HepG2 (cell line): ENCODE measurements around the gene TMEM9B. TPM values are rescaled to one million over a fixed set of nuclear protein-coding genes. Genes with fewer than 3 reads are reported as not detected.

Experiments used
- ATAC-seq: fragments of 200-7000 bp; cut with Tn5 transposase; 3 replicates; pipeline ENCODE4 v1.9.1; 2020; ENCODE audit warnings: mild to moderate bottlenecking, moderate library complexity
- Bru-seq: library from RNA; stranded (reverse); fragments of 400-500 nt; gene quantifications from one replicate; lab custom pipeline; 2021; lab: Mats Ljungman, UMichigan
- BruChase-seq, 2 experiments: library from RNA; stranded (reverse); fragments of 400-500 nt; gene quantifications; one replicate each; lab custom pipeline; 2021; lab: Mats Ljungman, UMichigan
- BruUV-seq: library from RNA; stranded (reverse); fragments of 400-500 nt; replicated peaks from 2 replicates; lab custom pipeline; 2021; lab: Mats Ljungman, UMichigan
- CTCF ChIA-PET: fragments of 300-600 bp; formaldehyde crosslinking; extraction: SDS; loops from one replicate; lab custom pipeline; 2021; ENCODE audit warnings: low total read pairs, inconsistent platforms, low intra/inter-chr PET ratio; lab: Yijun Ruan, JAX
- POLR2A ChIA-PET: fragments of 350-600 bp; sonication (Branson Sonifier 250); formaldehyde crosslinking; loops from one replicate; lab custom pipeline; 2020; ENCODE audit warnings: antibody characterized with exemption, inconsistent platforms; lab: Yijun Ruan, JAX
- DNase-seq: peaks from one replicate; pipeline ENCODE4 v3.0.0-alpha.2; 2015; ENCODE audit warnings: low spot score
- FAIRE-seq: peaks from 3 replicates; lab custom pipeline; 2011; peaks lifted over from hg19 to GRCh38; lab: Jason Lieb, UNC
- H2AFZ ChIP-seq: one replicate; pipeline ENCODE4 v1.6.1; 2011; ENCODE audit warnings: low read length, inconsistent platforms
- H3K27ac ChIP-seq: fragments of 300-600 bp; 3 replicates; pipeline ENCODE4 v1.8.0; 2011; ENCODE audit warnings: mixed run types, mild to moderate bottlenecking, mixed read lengths, low read length, inconsistent platforms; ENCODE audit not compliant: insufficient read depth; ENCODE audit errors: extremely low read length
- H3K27me3 ChIP-seq, 2 experiments: fragments of 200-600 bp in 1 of 2; 2 replicates in 1 of 2; 3 replicates in 1 of 2; pipeline versions ENCODE4 v1.6.0 to v1.8.0; 2011; ENCODE audit warnings: low read length in 2 of 2, mild to moderate bottlenecking in 2 of 2, moderate library complexity in 2 of 2, inconsistent platforms in 1 of 2; ENCODE audit not compliant: insufficient read depth in 2 of 2, control insufficient read depth in 1 of 2
- H3K36me3 ChIP-seq, 2 experiments: fragments of 200-600 bp in 1 of 2; replicated peaks in 1 of 2; 2 replicates in 1 of 2; 3 replicates in 1 of 2; pipeline versions ENCODE4 v1.5.1 to v1.8.0; 2011; ENCODE audit warnings: low read length in 2 of 2, inconsistent platforms in 1 of 2; ENCODE audit not compliant: insufficient read depth in 2 of 2, control insufficient read depth in 1 of 2
- H3K4me1 ChIP-seq: 2 replicates; pipeline ENCODE4 v1.5.1; 2012; ENCODE audit warnings: low read length, inconsistent platforms; ENCODE audit not compliant: insufficient read depth
- H3K4me2 ChIP-seq: 2 replicates; pipeline ENCODE4 v1.6.0; 2011; ENCODE audit warnings: low read depth, low read length, inconsistent platforms
- H3K4me3 ChIP-seq, 3 experiments: fragments of 200-600 bp in 1 of 3; sonication (generic), shearing (Covaris generic) in 1 of 3; replicated peaks in 1 of 3; 2 replicates each; pipeline ENCODE4 v1.5.1; 2011 to 2016; ENCODE audit warnings: low read length in 3 of 3, inconsistent platforms in 2 of 3, low read depth in 2 of 3, mild to moderate bottlenecking in 2 of 3, control low read depth in 1 of 3, mixed read lengths in 1 of 3; ENCODE audit not compliant: insufficient read depth in 1 of 3
- H3K79me2 ChIP-seq: one replicate; pipeline ENCODE4 v1.6.1; 2011; ENCODE audit warnings: low read length, inconsistent platforms; ENCODE audit not compliant: insufficient read depth
- H3K9ac ChIP-seq: 2 replicates; pipeline ENCODE4 v1.6.0; 2011; ENCODE audit warnings: mild to moderate bottlenecking, low read depth, low read length, inconsistent platforms; ENCODE audit not compliant: insufficient read depth
- H3K9me3 ChIP-seq: 2 replicates; pipeline ENCODE4 v1.5.1; 2012; ENCODE audit warnings: mild to moderate bottlenecking, low read length
- H4K20me1 ChIP-seq: 2 replicates; pipeline ENCODE4 v1.6.0; 2011; ENCODE audit warnings: inconsistent platforms, mild to moderate bottlenecking, low read length, moderate library complexity; ENCODE audit not compliant: insufficient read depth
- AGO2 ChIP-seq: fragments of 200-400 bp; formaldehyde crosslinking; optimal IDR thresholded peaks from 2 replicates; pipeline ENCODE3; 2017; ENCODE audit warnings: mild to moderate bottlenecking, low read depth, low read length, moderate library complexity
- CSRNP1 ChIP-seq: sonication (generic); formaldehyde crosslinking; IDR thresholded peaks from 2 replicates; pipeline ENCODE4 v1.8.1; 2023; ENCODE audit warnings: mild to moderate bottlenecking, missing genetic modification reagents
- GZF1 ChIP-seq: sonication (generic); formaldehyde crosslinking; IDR thresholded peaks from 2 replicates; pipeline ENCODE4 v1.5.1; 2020; ENCODE audit warnings: mild to moderate bottlenecking, missing genetic modification reagents
- MED1 ChIP-seq: sonication (generic); formaldehyde crosslinking; IDR thresholded peaks from 2 replicates; pipeline ENCODE4 v1.4.0; 2020; ENCODE audit warnings: missing genetic modification reagents
- NFE2L1 ChIP-seq: sonication (generic); formaldehyde crosslinking; IDR thresholded peaks from 2 replicates; pipeline ENCODE4 v1.4.0; 2020; ENCODE audit warnings: missing genetic modification reagents, mild to moderate bottlenecking, borderline replicate concordance
- ZMAT3 ChIP-seq: sonication (generic); formaldehyde crosslinking; conservative IDR thresholded peaks from 2 replicates; pipeline ENCODE4 v1.7.0; 2021; ENCODE audit warnings: missing genetic modification reagents
- ZNF547 ChIP-seq: sonication (generic); formaldehyde crosslinking; IDR thresholded peaks from 2 replicates; pipeline ENCODE4 v1.5.1; 2020; ENCODE audit warnings: mild to moderate bottlenecking, missing genetic modification reagents
- WGBS: methylation state at CpG from one replicate; pipeline ENCODE4 v1.1.6; 2017; ENCODE audit warnings: low lambda C conversion rate; 5-methylcytosine and 5-hydroxymethylcytosine counted together
- in situ Hi-C: cut with HindIII; loops from 2 replicates; pipeline ENCODE4 v1.10.0; 2017; ENCODE audit warnings: low pct_unique_long_range_greater_than_20kb; ENCODE audit not compliant: extremely low pct_ligation_motif_present
- intact Hi-C: fragments of 100-400 bp; cut with micrococcal nuclease; formaldehyde crosslinking; loops from one replicate; pipeline ENCODE4 v1.10.0; 2022; ENCODE audit not compliant: unreplicated experiment
- long read RNA-seq, 2 experiments: library from RNA in 1 of 2; library from polyadenylated mRNA in 1 of 2; stranded (forward) in 1 of 2; unstranded in 1 of 2; transcript quantifications; one replicate each; pipeline ENCODE4 v2.0.0, GENCODE V29; 2019 to 2022
- polyA minus RNA-seq, 3 experiments: library from RNA; depleted of rRNA, polyadenylated mRNA; stranded (reverse); fragments of >200 nt; gene quantifications; 2 replicates each; pipeline ENCODE4 v1.2.3, GENCODE V29; 2011; ENCODE audit warnings: low replicate concordance in 1 of 3
- polyA plus RNA-seq, 8 experiments: library from polyadenylated mRNA; depleted of rRNA in 3 of 8; stranded (reverse) in 7 of 8; unstranded in 1 of 8; fragments of >200 nt; fragmentation: Illumina TruSeq in 4 of 8; extraction: Trizol in 4 of 8; gene quantifications; 2 replicates each; pipeline versions ENCODE4 v1.2.1 to v1.2.3, GENCODE V29; 2011 to 2016; ENCODE audit warnings: low read depth in 4 of 8, missing spikeins in 1 of 8, mixed read lengths in 1 of 8; ENCODE audit not compliant: insufficient read depth in 1 of 8
- total RNA-seq, 5 experiments: library from RNA; depleted of rRNA; stranded (reverse); fragments of >200 nt; fragmentation: Illumina TruSeq; extraction: Trizol; gene quantifications; 2 replicates each; pipeline ENCODE4 v1.2.3, GENCODE V29; 2016; ENCODE audit warnings: low read depth in 1 of 5
- TF ChIP-seq, protein P1 (sequence below): sonication (generic); formaldehyde crosslinking; IDR thresholded peaks from 2 replicates; pipeline ENCODE4 v1.5.1; 2020; ENCODE audit warnings: missing genetic modification reagents, mild to moderate bottlenecking, borderline replicate concordance
- TF ChIP-seq, protein P2 (sequence below): sonication (generic); formaldehyde crosslinking; IDR thresholded peaks from 2 replicates; pipeline ENCODE4 v1.5.0; 2020; ENCODE audit warnings: mild to moderate bottlenecking, missing genetic modification reagents

The TMEM9B gene
- 17.4 and 20.8 TPM in 2 replicates for total RNA-seq (2016; rRNA removed; fragmentation: Illumina TruSeq; extraction: Trizol)
- 12.2 and 14.3 TPM in 2 replicates for total RNA-seq (2016; cell fraction: cytosol; rRNA removed; fragmentation: Illumina TruSeq; extraction: Trizol; ENCODE audit: low read depth)
- 17.2 and 21.3 TPM in 2 replicates for total RNA-seq (2016; cell fraction: insoluble cytoplasmic fraction; rRNA removed; fragmentation: Illumina TruSeq; extraction: Trizol)
- 25.3 and 25.6 TPM in 2 replicates for total RNA-seq (2016; cell fraction: membrane; rRNA removed; fragmentation: Illumina TruSeq; extraction: Trizol)
- 13.8 and 15.3 TPM in 2 replicates for total RNA-seq (2016; cell fraction: nucleus; rRNA removed; fragmentation: Illumina TruSeq; extraction: Trizol)
- 12.3 and 12.4 TPM in 2 replicates for polyA plus RNA-seq (2011; rRNA removed)
- 6.4 and 13.3 TPM in 2 replicates for polyA plus RNA-seq (2011; cell fraction: cytosol; rRNA removed)
- 2.8 and 4.6 TPM in 2 replicates for polyA plus RNA-seq (2011; cell fraction: nucleus; rRNA removed)
- 13.0 and 19.3 TPM in 2 replicates for polyA plus RNA-seq (2012)
- polyA plus RNA-seq (2016; cell fraction: cytosol; fragmentation: Illumina TruSeq; extraction: Trizol; ENCODE audit: low read depth): 14.7 and 19.1 TPM in 2 replicates
- 21.0 and 21.7 TPM in 2 replicates for polyA plus RNA-seq (2016; cell fraction: insoluble cytoplasmic fraction; fragmentation: Illumina TruSeq; extraction: Trizol; ENCODE audit: low read depth)
- 23.1 and 24.9 TPM in 2 replicates for polyA plus RNA-seq (2016; cell fraction: membrane; fragmentation: Illumina TruSeq; extraction: Trizol; ENCODE audit: low read depth)
- 24.7 and 25.5 TPM in 2 replicates for polyA plus RNA-seq (2016; cell fraction: nucleus; fragmentation: Illumina TruSeq; extraction: Trizol; ENCODE audit: insufficient read depth, low read depth)
- 5.0 and 18.1 TPM in 2 replicates for polyA minus RNA-seq (2011; rRNA and poly(A)+ RNA removed; ENCODE audit: low replicate concordance)
- 3.5 and 4.5 TPM in 2 replicates for polyA minus RNA-seq (2011; cell fraction: cytosol; rRNA and poly(A)+ RNA removed)
- polyA minus RNA-seq (2011; cell fraction: nucleus; rRNA and poly(A)+ RNA removed): 5.5 and 6.5 TPM in 2 replicates
- Bru-seq, nascent RNA: percentile 56 among the genes with signal in this experiment
- percentile 71 among the genes with signal in this experiment for BruChase-seq, experiment 1, labeled RNA remaining after a 6-hour chase
- BruChase-seq, experiment 2, labeled RNA remaining after a 2-hour chase: percentile 61 among the genes with signal in this experiment
- long read RNA-seq, experiment 1, transcript TMEM9B-205 (5 exons, 2,083 nt): major isoform, 37 of 41 reads
- long read RNA-seq, experiment 1, partial matches to known transcripts: 0 of 41 reads
- long read RNA-seq, experiment 1, other reads (novel, unspliced or antisense): 0 of 41 reads
- long read RNA-seq, experiment 2, transcript TMEM9B-205 (5 exons, 2,083 nt): major isoform, 17 of 34 reads
- long read RNA-seq, experiment 2, partial matches to known transcripts: 2 of 34 reads
- long read RNA-seq, experiment 2, other reads (novel, unspliced or antisense): 14 of 34 reads

- ATAC-seq (peak; percentile 92), DNase-seq (peak; percentile 84), FAIRE-seq (peak; percentile 23)
- ChIA-PET CTCF (no interaction called here), POLR2A (interaction anchor here (0.6 to 2.0 kb wide), 18 partner anchors 11 to 1844 kb away, joined by 3 to 12 read pairs (median 4); partner anchors contain the start of genes AKIP1, EIF4G2, RPL27A and TRIM66)
- Histone ChIP-seq H3K36me3 (no peaks in the 10 kb centered on the region), H3K27ac (peak within 1 kb of the TSS; percentile 88), H3K4me2 (peak within 1 kb of the TSS; percentile 84), H3K4me3 (peak within 1 kb of the TSS; percentile 86 to 93 (median 89)), H3K9ac (peak within 1 kb of the TSS; percentile 86), H3K4me1 (peaks cover 19% of the 10 kb centered on the region), H4K20me1 (no peaks in the 10 kb centered on the region), H3K79me2 (peaks cover 11% of the 10 kb centered on the region), H3K27me3 (no peaks in the 10 kb centered on the region), H3K9me3 (no peaks in the 10 kb centered on the region), H2AFZ (no peak within 1 kb of the TSS)
- intact Hi-C loops: loop anchor here (1.0 to 5.0 kb wide), 3 partner anchors 54 to 277 kb away; partner anchors contain the start of gene AKIP1
- TSS peak; percentile 80 for BruUV-seq
- 0% methylated on average over 2 of the region's 67 CpGs for WGBS
- in situ Hi-C loops: loop anchor here (25.0 kb wide), 1 partner anchor 277 kb away; the partner anchor contains the start of genes RPL27A and TRIM66
- peak; percentile 69; the same call in 1 of the 2 replicates for TF ChIP-seq ZMAT3
- no peak for TF ChIP-seq NFE2L1 (CRISPR knock-in tag)
- TF ChIP-seq, protein P1, sequence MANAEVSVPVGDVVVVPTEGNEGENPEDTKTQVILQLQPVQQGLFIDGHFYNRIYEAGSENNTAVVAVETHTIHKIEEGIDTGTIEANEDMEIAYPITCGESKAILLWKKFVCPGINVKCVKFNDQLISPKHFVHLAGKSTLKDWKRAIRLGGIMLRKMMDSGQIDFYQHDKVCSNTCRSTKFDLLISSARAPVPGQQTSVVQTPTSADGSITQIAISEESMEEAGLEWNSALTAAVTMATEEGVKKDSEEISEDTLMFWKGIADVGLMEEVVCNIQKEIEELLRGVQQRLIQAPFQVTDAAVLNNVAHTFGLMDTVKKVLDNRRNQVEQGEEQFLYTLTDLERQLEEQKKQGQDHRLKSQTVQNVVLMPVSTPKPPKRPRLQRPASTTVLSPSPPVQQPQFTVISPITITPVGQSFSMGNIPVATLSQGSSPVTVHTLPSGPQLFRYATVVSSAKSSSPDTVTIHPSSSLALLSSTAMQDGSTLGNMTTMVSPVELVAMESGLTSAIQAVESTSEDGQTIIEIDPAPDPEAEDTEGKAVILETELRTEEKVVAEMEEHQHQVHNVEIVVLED: peak; percentile 96
- no peak for TF ChIP-seq GZF1 (CRISPR knock-in tag)
- TF ChIP-seq, protein P2, sequence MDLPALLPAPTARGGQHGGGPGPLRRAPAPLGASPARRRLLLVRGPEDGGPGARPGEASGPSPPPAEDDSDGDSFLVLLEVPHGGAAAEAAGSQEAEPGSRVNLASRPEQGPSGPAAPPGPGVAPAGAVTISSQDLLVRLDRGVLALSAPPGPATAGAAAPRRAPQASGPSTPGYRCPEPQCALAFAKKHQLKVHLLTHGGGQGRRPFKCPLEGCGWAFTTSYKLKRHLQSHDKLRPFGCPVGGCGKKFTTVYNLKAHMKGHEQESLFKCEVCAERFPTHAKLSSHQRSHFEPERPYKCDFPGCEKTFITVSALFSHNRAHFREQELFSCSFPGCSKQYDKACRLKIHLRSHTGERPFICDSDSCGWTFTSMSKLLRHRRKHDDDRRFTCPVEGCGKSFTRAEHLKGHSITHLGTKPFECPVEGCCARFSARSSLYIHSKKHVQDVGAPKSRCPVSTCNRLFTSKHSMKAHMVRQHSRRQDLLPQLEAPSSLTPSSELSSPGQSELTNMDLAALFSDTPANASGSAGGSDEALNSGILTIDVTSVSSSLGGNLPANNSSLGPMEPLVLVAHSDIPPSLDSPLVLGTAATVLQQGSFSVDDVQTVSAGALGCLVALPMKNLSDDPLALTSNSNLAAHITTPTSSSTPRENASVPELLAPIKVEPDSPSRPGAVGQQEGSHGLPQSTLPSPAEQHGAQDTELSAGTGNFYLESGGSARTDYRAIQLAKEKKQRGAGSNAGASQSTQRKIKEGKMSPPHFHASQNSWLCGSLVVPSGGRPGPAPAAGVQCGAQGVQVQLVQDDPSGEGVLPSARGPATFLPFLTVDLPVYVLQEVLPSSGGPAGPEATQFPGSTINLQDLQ (CRISPR knock-in tag): peak; percentile 84
- TF ChIP-seq CSRNP1 (CRISPR knock-in tag): peak; percentile 10; the same call in 1 of the 2 replicates
- TF ChIP-seq ZNF547 (CRISPR knock-in tag): peak; percentile 94
- TF ChIP-seq AGO2: peak; percentile 86
- peak; percentile 13; the same call in 1 of the 2 replicates for TF ChIP-seq MED1 (CRISPR knock-in tag)
Measured at GRCh38 chr11:8964324-8965320, at the start of gene TMEM9B. Gene TMEM9B (minus strand): TSS chr11:8964442. CDS start chr11:8964313, 129 bp downstream.
